ENCODE results near the gene ZNF319.

DNA sequence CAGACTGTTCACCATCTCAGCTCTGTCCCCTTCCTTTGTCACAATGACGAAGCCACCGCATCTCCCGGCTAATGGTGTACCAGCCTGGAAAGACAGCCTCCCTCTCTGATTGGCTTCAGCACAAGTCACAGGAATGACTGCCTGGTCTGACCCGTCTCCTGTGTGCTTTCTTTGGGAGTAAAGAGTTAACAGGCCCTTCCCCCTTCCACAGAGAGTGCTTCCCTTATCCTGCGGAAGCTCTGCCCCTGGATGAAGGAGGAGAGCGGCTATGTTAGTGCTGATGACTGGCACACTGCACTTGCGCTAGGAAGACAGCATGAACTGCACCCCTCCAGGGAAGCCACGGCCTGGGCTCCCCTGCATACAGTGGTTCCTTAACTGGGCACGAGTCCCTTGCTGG is 12.0 kb upstream of the ZNF319 start:
- TF ChIP-seq POLR2AphosphoS5 (IDR thresholded peaks at IDR 0.05) (no peak), POLR2A (IDR thresholded peaks at IDR 0.05) (no peak), EP300 (IDR thresholded peaks at IDR 0.05) (no peak)
- TF ChIP-seq, protein P1, sequence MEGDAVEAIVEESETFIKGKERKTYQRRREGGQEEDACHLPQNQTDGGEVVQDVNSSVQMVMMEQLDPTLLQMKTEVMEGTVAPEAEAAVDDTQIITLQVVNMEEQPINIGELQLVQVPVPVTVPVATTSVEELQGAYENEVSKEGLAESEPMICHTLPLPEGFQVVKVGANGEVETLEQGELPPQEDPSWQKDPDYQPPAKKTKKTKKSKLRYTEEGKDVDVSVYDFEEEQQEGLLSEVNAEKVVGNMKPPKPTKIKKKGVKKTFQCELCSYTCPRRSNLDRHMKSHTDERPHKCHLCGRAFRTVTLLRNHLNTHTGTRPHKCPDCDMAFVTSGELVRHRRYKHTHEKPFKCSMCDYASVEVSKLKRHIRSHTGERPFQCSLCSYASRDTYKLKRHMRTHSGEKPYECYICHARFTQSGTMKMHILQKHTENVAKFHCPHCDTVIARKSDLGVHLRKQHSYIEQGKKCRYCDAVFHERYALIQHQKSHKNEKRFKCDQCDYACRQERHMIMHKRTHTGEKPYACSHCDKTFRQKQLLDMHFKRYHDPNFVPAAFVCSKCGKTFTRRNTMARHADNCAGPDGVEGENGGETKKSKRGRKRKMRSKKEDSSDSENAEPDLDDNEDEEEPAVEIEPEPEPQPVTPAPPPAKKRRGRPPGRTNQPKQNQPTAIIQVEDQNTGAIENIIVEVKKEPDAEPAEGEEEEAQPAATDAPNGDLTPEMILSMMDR (IDR thresholded peaks at IDR 0.05): no peak
